RPMI7951 (cell line): ENCODE measurements around the gene CELA1. TPM values are rescaled to one million over a fixed set of nuclear protein-coding genes. Genes with fewer than 3 reads are reported as not detected.
"Not testable (repeated sequence)": the region's sequence is repeated elsewhere in the genome, so short reads cannot be mapped to it uniquely, and the experiment has no call there.

Experiments
- DNase-seq: peaks from one replicate; pipeline ENCODE4 v3.0.0-alpha.2; 2012; ENCODE audit warnings: low read depth
- total RNA-seq: library from RNA; depleted of rRNA; stranded (reverse); fragments of >200 nt; shearing (Covaris generic); gene quantifications from 2 replicates; pipeline ENCODE4 v1.2.3, GENCODE V29; 2014; rRNA removed

CELA1 gene
- total RNA-seq, 1 experiment from 2014 or later = not detected

- DNase-seq = not testable (repeated sequence)
Observed at GRCh38 chr12:51318057-51318806, 28.2 kb downstream of the CELA1 start.

GRCh38 chr12:51311389-51311788 is 35.1 kb downstream of the CELA1 start:
- no peak for DNase-seq

GRCh38 chr12:51307655-51308593 is 38.6 kb downstream of the CELA1 start:
- peak; percentile 52 for DNase-seq

GRCh38 chr12:51306507-51306906 is 40.0 kb downstream of the CELA1 start:
- no peak for DNase-seq

GRCh38 chr12:51300768-51301167 is 45.7 kb downstream of the CELA1 start:
- not testable (repeated sequence) for DNase-seq

- no peak for DNase-seq
Observed at GRCh38 chr12:51295651-51296050, 50.8 kb downstream of the CELA1 start.

GRCh38 chr12:51294097-51294496 is 52.4 kb downstream of the CELA1 start:
- not testable (repeated sequence) for DNase-seq

- no peak for DNase-seq
Observed at GRCh38 chr12:51293696-51294095, 52.8 kb downstream of the CELA1 start.

GRCh38 chr12:51291603-51292513 is 54.6 kb downstream of the CELA1 start:
- not testable (repeated sequence) for DNase-seq

- DNase-seq = no peak
Observed at GRCh38 chr12:51285843-51286242, 60.6 kb downstream of the CELA1 start.

- no peak for DNase-seq
Observed at GRCh38 chr12:51281202-51281924, 65.1 kb downstream of the CELA1 start.

Other genes with a start within 250 kb of the CELA1 start
- 6.2 and 8.4 TPM in 2 replicates for gene TFCP2, start 173.5 kb downstream of the CELA1 start, total RNA-seq
- 1.7 and 5.5 TPM in 2 replicates for gene POU6F1, start 128.6 kb downstream of the CELA1 start, total RNA-seq
- 288 and 375 TPM in 2 replicates for gene DAZAP2, start 107.9 kb downstream of the CELA1 start, total RNA-seq
- 20.4 and 23.9 TPM in 2 replicates for gene SMAGP, start 76.3 kb downstream of the CELA1 start, total RNA-seq
- not detected in 2 replicates for gene BIN2, start 22.5 kb downstream of the CELA1 start, total RNA-seq
- 18.5 and 31.3 TPM in 2 replicates for gene GALNT6, start 44.7 kb upstream of the CELA1 start, total RNA-seq
- 0.78 and 0.96 TPM in 2 replicates for gene SLC4A8, start 78.2 kb upstream of the CELA1 start, total RNA-seq
- 0.29 and 0.60 TPM in 2 replicates for gene SCN8A, start 244.6 kb upstream of the CELA1 start, total RNA-seq